Activated gamma-delta T cell treated with anti-CD3 and anti-CD28 coated beads, Interleukin-2, amount 50 U/mL, for 16 hours (primary cell): ENCODE data around the gene MYPOP.
A peak's percentile ranks its signal among the peaks of the same experiment; 100 is the strongest.
"Not testable (repeated sequence)": the region's sequence is repeated elsewhere in the genome, so short reads cannot be mapped to it uniquely, and the experiment has no call there.

Experiments
- DNase-seq: peaks from one replicate; pipeline ENCODE4 v3.0.0-alpha.2; 2020; ENCODE audit warnings: low read depth

The MYPOP gene

DNA sequence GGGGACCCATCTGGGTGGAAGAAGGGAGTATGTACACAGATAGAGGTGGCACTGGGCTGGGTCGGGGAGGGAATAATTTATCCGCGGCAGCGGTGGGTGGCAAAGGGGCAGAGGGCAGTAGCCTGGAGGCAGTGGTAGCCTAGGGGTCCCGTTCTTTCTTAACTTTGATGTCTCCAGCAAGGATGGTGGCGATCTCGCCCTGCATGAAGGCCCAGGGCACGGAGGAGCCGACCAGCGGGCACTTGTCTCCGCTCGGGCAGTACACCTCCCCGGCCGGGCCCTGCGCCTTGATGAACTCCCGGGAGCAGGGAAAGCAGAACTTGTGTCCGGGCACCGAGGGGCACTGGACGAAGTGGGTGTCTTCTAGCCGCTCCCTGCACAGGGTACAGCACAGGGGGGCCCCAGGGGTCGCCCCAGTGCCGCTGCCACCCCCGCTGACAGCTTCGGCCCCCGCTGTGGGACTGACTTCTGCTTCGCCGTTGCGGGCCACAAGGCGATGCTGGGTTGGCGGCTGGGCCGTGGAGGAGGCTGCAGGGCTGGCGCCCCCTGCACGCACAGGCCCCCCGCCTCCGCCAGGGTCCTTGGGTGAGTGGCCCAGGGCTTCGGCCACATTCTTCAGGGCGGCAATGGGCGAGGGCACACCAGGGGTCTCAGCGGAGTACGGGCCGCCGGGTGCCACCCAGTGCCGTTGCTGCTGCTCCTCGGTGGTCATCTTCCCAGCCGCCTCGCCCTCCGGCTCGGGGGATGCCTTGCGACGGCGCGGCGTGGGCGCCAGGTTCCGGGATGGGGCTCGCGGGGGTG is 18.3 kb downstream of the MYPOP start:
- DNase-seq = no peak

DNA sequence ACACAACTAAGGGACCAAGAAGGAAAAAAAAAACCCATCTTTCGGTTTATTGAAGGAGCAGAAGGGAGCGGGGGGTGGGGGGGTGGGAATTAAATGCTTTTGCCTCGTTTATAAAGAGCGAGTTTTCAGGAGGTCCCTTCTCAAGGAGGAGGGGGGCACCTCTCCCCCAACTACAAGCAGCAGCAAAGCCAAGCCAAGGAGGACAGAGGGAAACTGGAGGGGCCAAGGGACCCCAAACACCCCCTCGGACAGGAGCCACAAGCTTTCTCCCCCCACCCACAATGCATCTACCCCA is 18.9 kb downstream of the MYPOP start:
- no peak for DNase-seq

GRCh38 chr19:45882652-45883585 is 19.5 kb downstream of the MYPOP start:
- DNase-seq = peak; percentile 75

GRCh38 chr19:45881909-45882528 is 20.4 kb downstream of the MYPOP start:
- no peak for DNase-seq

DNA sequence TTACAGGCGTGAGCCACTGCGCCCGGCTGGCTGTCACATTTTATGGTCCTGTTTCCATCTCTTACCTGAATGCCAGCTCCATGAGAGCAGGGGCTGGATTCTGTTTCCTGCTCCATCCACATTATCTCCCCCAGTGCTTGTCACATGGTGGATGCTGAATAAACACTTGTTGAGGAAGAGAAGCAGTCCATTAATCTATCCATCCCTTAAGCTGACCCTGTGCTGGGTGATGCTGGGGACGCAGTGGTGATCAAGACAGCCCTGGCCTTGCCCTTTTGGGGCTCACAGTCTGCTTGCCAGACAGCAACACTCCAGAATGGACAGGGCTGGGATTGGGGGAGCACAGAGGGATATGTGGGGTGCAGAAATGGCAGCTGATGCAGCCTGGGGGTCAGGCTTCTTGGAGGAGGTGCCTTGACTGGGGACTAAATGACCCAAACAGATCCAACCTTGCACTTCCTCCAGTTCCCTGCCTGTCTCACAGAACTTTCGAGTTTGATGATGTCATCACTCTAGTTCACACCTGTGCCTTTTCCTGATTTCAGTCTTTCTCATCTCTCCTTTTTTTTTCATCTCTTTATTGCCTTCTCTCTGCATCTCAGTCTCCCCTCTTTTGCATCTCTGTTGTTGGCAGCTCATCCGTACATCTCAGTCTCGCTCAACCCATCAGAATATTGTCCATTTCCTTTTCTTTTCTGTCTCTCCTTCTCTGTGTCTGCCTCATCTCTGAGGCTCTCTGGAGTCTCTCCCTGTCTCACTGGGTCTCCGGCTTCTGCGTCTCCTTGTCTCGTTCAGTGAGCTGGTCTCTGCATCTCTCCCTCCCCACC is 21.1 kb downstream of the MYPOP start:
- no peak for DNase-seq

- DNase-seq = no peak
These were observed 22.4 kb downstream of the MYPOP start for GRCh38 chr19:45879971-45880370.

DNA sequence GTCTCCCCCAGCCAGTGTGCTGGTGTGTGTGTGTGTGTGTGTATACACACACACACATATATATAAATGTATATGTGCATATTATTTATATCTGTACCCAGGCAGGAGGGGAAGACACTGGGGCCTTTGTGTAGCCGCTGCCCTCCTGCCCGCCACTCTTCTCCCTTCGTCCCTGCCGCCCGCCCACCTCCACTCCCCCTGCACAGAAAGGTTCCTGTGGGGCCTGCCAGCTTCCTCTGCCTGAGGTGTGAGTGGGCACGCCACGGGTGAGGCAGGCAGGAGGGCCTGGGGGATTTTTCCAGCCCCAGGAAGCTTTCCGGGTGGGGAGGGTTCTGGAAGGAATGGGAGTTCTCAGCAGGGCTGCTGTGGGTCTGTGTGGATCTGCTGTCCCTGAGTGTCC is 23.4 kb downstream of the MYPOP start:
- no peak for DNase-seq

GRCh38 chr19:45878043-45878794 is 24.2 kb downstream of the MYPOP start:
- no peak for DNase-seq

GRCh38 chr19:45876411-45877197 is 25.8 kb downstream of the MYPOP start:
- DNase-seq = no peak

- no peak for DNase-seq
These were observed 26.3 kb downstream of the MYPOP start for GRCh38 chr19:45876161-45876410.

GRCh38 chr19:45874620-45874966 is 27.8 kb downstream of the MYPOP start:
- no peak for DNase-seq

DNA sequence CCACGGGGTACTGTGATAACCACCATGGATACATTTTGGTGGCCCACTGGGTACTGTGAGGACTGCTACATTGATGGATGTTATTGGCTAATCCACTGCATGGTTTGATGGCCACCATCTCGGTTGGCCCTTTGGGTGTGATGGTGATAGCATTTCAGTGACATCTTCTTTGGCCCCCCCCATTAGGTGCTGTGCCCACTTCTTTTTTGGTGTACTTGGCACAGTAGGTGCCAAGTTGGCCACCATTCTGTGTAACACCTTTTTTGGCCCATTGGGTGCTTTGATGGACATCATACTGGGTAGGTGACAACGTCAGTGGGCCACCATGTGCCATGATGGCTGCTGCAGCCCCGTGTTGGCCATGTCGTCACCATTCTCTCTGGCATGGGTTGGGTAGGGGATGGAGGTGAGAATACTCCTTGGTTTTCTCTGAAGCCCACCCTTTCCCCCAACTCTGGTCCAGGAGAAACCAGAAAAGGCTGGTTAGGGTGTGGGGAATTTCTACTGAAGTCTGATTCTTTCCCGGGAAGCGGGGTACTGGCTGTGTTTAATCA is 29.1 kb downstream of the MYPOP start:
- no peak for DNase-seq

GRCh38 chr19:45872095-45872919 is 30.1 kb downstream of the MYPOP start:
- no peak for DNase-seq

DNA sequence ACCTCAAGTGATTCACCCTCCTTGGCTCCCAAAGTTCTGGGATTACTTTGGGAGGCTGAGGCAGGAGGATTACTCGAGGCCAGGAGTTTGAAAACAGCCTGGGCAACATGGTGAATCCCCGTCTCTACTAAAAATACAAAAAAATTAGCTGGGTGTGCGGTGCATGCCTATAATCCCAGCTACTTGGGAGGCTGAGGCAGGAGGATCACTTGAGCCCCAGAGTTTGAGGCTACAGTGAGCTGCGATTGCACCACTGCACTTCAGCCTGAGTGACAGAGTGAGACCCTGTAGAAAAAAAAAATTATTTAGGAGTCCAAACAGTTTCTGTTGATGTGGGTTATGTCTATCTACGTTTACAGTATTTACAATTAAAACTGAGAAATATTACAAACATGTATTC is 31.6 kb downstream of the MYPOP start:
- no peak for DNase-seq

GRCh38 chr19:45867241-45867640 is 35.2 kb downstream of the MYPOP start:
- DNase-seq = not testable (repeated sequence)

DNA sequence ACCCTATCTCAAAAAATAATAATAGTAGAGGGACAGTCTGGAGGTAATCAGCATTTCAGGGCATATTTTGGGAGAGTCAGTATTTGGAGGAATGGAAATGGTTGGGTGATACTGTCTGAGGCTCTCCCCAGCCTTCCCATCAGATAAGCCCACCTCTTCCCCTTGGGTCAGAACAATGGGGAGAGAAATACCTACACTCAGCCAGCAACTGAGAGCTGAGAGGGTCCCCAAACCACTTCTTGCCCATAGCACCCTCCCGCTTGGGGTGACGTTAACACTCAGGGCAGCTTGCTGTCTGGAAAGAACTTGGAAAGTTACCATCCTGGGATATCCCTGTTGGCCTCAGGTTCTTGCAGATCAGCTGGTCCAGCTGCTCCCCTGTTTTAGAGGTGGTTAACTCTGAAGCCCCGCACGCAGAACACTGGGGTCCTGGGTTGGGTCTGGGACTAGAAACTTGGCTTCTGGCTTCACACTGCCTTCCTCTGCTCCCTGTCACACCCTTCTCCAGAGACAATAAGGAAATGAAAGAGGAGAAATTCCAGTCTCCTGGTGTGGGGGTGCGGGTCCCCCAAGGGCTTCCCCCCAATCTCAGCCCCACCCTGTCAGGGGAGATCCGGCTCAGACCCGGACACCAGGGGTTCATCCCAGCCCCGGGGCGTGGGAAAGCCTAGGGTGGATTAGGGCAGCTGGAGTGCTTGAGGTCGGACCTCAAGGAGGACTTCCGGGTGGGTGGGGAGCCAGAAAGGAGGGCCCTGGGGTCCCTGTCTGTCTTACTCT is 35.8 kb downstream of the MYPOP start:
- no peak for DNase-seq

GRCh38 chr19:45865269-45865948 is 37.0 kb downstream of the MYPOP start:
- DNase-seq = no peak

- no peak for DNase-seq
These were observed 37.8 kb downstream of the MYPOP start for GRCh38 chr19:45864629-45865082.
